NT2/D1 (cell line): ENCODE measurements around the gene HCRTR1.

Source experiments
- DNase-seq: peaks from one replicate; pipeline ENCODE4 v3.0.0-alpha.2; 2011; ENCODE audit warnings: low read depth, low spot score
- H3K27me3 ChIP-seq: 2 replicates; pipeline ENCODE4 v1.6.0; 2011; ENCODE audit warnings: mild to moderate bottlenecking; ENCODE audit not compliant: insufficient read length, insufficient read depth
- H3K36me3 ChIP-seq: 2 replicates; pipeline ENCODE4 v1.6.1; 2011; ENCODE audit warnings: mild to moderate bottlenecking, low read length, mixed read lengths; ENCODE audit not compliant: insufficient read depth, insufficient read length
- H3K4me1 ChIP-seq: 2 replicates; pipeline ENCODE4 v1.5.1; 2011; ENCODE audit not compliant: insufficient read depth, insufficient read length
- H3K4me3 ChIP-seq: 2 replicates; pipeline ENCODE4 v1.5.1; 2011; ENCODE audit warnings: low read depth; ENCODE audit not compliant: insufficient read length
- H3K9ac ChIP-seq: 2 replicates; pipeline ENCODE4 v1.6.0; 2011; ENCODE audit warnings: low read depth; ENCODE audit not compliant: insufficient read length
- H3K9me3 ChIP-seq: 2 replicates; pipeline ENCODE4 v1.5.1; 2011; ENCODE audit warnings: mild to moderate bottlenecking, low read length; ENCODE audit not compliant: insufficient read depth
- SUZ12 ChIP-seq: IDR thresholded peaks from 2 replicates; pipeline ENCODE4 v1.6.1; 2011; ENCODE audit not compliant: insufficient read length, insufficient read depth; ENCODE audit errors: extremely low read depth
- YY1 ChIP-seq: IDR thresholded peaks from 2 replicates; pipeline ENCODE4 v1.6.1; 2011; ENCODE audit not compliant: insufficient read length, insufficient read depth
- ZNF274 ChIP-seq: IDR thresholded peaks from 2 replicates; pipeline ENCODE4 v1.6.1; 2011; ENCODE audit warnings: mild to moderate bottlenecking, low read depth, low read length

HCRTR1 gene

GRCh38 chr1:31617218-31617915 is at the start of gene HCRTR1:
Gene HCRTR1 (plus strand): TSS chr1:31617689. CDS start chr1:31619193, 1,504 bp downstream.
- no peaks in the 10 kb centered on the region for H3K36me3 ChIP-seq
- TF ChIP-seq ZNF274 (no peak), YY1 (no peak), SUZ12 (no peak)
- H3K4me3 ChIP-seq: peak within 1 kb of the TSS; percentile 54
- DNase-seq: no peak
- H3K9ac ChIP-seq: peak within 1 kb of the TSS; percentile 80
- peaks cover 43% of the 10 kb centered on the region for H3K27me3 ChIP-seq
- peaks cover 27% of the 10 kb centered on the region for H3K4me1 ChIP-seq
- no peaks in the 10 kb centered on the region for H3K9me3 ChIP-seq

- Histone ChIP-seq H3K4me3 (no peak overlapping the region), H3K27me3 (peaks cover 3% of the 10 kb centered on the region), H3K9me3 (no peaks in the 10 kb centered on the region), H3K36me3 (no peaks in the 10 kb centered on the region), H3K9ac (no peak overlapping the region), H3K4me1 (no peaks in the 10 kb centered on the region)
- no peak for DNase-seq
- TF ChIP-seq SUZ12: no peak
- no peak for TF ChIP-seq ZNF274
- TF ChIP-seq YY1: no peak
These were observed 49.4 kb upstream of the HCRTR1 start for GRCh38 chr1:31567956-31568570.

GRCh38 chr1:31568895-31569595 is 48.4 kb upstream of the HCRTR1 start:
- no peak for DNase-seq
- Histone ChIP-seq H3K9ac (no peak overlapping the region), H3K4me1 (no peaks in the 10 kb centered on the region), H3K4me3 (no peak overlapping the region), H3K27me3 (peaks cover 3% of the 10 kb centered on the region), H3K9me3 (no peaks in the 10 kb centered on the region), H3K36me3 (no peaks in the 10 kb centered on the region)
- TF ChIP-seq ZNF274: no peak
- TF ChIP-seq SUZ12: no peak
- no peak for TF ChIP-seq YY1

- Histone ChIP-seq H3K4me3 (no peak overlapping the region), H3K9ac (no peak overlapping the region), H3K9me3 (no peaks in the 10 kb centered on the region), H3K27me3 (peaks cover 3% of the 10 kb centered on the region), H3K4me1 (no peaks in the 10 kb centered on the region), H3K36me3 (no peaks in the 10 kb centered on the region)
- TF ChIP-seq SUZ12 (no peak), YY1 (no peak), ZNF274 (no peak)
- DNase-seq: no peak
These were observed 47.8 kb upstream of the HCRTR1 start for GRCh38 chr1:31569596-31570173.

GRCh38 chr1:31570228-31570627 is 47.3 kb upstream of the HCRTR1 start:
- H3K4me1 ChIP-seq: peaks cover 1% of the 10 kb centered on the region
- peaks cover 3% of the 10 kb centered on the region for H3K27me3 ChIP-seq
- H3K4me3 ChIP-seq: no peak overlapping the region
- no peak overlapping the region for H3K9ac ChIP-seq
- TF ChIP-seq ZNF274: no peak
- TF ChIP-seq SUZ12: no peak
- no peak for TF ChIP-seq YY1
- no peaks in the 10 kb centered on the region for H3K9me3 ChIP-seq
- DNase-seq: no peak
- no peaks in the 10 kb centered on the region for H3K36me3 ChIP-seq

- H3K4me1 ChIP-seq: peaks cover 8% of the 10 kb centered on the region
- H3K4me3 ChIP-seq: no peak overlapping the region
- DNase-seq: no peak
- TF ChIP-seq ZNF274 (no peak), YY1 (no peak), SUZ12 (no peak)
- H3K9me3 ChIP-seq: no peaks in the 10 kb centered on the region
- no peak overlapping the region for H3K9ac ChIP-seq
- H3K27me3 ChIP-seq: peaks cover 3% of the 10 kb centered on the region
- H3K36me3 ChIP-seq: no peaks in the 10 kb centered on the region
These were observed 46.6 kb upstream of the HCRTR1 start for GRCh38 chr1:31570906-31571305.
